TTC549 (cell line): ENCODE results near the gene KCND3.

Source experiments
- FAIRE-seq: peaks from 2 replicates; lab custom pipeline; 2012; peaks lifted over from hg19 to GRCh38; lab: Jason Lieb, UNC

Gene KCND3

DNA sequence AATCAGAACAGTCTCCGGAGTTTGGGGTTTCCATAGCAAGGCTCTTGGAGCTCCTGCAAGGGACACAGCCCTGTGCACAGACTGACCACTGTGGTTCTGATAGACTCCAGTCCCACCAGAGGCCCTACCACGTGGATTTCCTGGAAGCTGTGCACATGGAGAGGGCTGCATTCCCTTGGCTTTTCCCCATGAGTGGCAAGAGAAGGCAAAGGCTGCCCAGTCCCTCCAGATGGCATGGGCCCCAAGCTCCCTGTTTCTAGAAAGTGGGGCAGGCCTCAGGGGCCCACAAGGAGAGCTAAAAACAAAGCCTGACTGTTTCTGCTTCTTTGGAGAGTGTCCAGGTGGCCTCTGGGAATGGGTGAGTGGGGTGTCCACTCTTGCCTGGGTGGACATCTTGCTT is 146.3 kb downstream of the KCND3 start:
- no peak for FAIRE-seq

DNA sequence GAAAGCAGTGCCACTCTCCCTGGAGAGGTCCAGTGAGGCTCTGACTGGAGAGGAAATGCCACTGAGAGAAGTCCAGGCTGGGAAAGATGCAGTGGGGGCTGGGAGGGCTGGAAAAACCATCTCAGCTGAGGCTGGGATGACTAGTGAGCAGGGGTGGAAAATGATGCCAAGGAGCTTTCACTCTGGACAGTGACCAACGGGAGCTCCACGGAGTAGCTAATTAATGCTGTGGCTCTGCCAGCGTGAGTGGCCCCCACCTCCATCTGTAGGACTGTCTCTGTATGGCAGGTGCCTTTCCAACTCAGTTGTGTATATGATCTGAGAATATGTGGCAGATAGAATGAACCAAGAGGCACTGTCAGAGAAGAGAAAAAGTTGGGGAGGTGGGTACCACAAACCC is 147.1 kb downstream of the KCND3 start:
- no peak for FAIRE-seq

DNA sequence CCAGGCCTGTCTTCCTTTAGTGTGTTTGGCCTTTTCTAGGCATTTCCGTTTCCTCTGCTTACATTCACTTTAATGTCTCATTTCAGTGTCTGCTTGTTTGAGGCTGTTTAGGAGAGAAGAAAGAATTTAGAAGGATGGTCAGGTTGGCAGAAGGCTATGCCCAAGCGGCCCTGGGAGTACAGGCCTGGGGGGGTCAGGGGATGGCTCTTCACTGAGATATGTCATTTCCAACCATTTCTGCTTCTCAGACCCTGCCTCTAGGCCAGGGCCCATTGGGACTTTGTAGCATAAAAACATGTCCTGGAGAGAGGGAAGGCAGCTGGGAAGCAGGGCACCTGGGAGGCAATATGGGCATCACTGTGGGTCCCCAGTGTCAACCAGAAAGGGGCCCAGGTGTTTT is 147.7 kb downstream of the KCND3 start:
- no peak for FAIRE-seq

DNA sequence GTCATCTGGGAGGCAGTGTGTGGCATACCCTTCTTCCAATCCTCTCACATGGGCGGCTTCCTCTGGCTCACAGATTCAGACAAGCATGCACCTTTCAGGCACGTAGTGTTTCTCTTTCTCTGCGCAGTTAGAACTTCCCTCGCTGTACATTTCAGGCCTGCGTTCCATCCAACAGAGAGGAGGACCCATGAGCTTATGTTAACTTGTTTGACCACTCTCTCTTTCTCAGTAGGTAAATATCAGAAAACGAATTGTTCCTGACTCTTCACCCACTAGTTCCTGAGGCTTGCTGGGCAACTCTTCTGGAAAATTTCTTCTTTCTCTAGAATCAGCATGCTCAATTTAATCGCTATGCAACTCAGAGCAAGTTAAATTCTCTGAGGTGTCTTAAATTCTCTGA is 148.3 kb downstream of the KCND3 start:
- FAIRE-seq, result no peak

DNA sequence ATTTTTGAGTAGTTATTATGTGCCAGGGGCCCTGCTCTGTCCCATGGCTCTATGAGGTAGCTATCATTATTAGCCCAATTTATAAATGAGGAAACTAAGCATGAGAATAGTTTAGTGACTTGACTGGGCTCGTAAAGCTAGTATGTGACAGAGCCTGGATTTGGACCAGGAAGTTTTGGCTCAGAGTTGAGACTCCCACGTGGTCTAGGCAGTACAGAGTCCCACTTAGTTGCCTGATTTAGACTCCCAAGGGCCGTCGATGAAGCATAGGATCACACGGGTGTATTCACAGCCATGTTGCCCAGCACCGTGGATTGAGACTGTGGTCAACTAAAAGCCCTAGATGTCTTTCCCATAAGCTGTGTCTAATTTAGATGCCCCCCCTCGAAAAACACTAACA is 152.1 kb downstream of the KCND3 start:
- no peak for FAIRE-seq

DNA sequence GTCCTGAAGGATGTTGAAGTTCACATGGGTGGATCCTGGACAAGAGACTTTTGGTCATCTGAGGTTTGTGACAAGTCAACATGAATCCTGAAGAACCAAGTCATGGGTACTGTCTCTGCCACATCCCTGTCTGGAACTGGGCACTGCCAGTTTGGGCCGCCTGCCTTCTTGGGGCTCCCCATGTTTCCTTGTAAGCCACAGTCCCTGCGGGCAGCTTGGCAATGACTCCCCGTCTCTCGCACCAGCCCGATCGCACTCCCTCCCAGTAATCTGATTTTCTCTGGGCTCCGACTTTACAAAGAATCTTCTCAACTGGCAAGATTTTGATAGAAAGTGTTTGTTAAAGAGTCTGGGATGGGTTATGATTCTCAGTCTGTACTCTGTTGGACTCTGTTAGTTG is 153.4 kb downstream of the KCND3 start:
- no peak for FAIRE-seq

DNA sequence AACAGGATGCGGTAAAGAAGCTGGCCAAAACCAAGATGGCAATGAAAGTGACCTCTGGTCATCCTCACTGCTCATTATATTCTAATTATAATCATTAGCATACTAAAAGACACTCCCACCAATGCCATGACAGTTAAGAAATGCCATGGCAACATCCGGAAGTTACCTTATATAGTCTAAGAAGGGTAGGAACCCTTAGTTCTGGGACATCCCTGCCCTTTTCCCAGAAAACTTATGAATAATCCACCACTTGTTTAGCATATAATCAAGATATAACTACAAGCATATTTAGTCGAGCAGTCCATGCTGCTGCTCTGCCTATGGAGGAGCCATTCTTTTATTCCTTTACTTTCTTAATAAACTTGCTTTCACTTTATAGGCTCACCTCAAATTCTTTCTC is 154.0 kb downstream of the KCND3 start:
- FAIRE-seq, result no peak

DNA sequence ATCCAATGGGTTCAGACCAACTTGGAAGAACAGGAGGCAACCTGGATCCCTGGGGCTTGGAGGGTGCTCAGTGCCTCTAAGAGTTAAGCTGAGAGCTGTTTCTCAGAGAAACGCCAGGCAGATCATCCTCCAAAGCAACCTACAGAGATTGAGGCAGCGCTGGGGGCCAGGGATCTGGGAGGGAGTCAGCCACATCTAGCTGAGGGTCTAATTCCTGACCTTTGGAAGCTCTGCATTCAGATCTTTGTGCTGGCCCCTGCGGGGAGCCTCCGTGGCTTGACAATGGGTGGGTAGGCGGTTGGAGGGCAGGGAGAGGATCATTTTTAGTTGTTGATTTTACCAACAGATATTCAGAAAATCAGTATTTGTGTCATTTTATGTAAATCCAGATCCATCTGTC is 154.5 kb downstream of the KCND3 start:
- FAIRE-seq, result no peak

DNA sequence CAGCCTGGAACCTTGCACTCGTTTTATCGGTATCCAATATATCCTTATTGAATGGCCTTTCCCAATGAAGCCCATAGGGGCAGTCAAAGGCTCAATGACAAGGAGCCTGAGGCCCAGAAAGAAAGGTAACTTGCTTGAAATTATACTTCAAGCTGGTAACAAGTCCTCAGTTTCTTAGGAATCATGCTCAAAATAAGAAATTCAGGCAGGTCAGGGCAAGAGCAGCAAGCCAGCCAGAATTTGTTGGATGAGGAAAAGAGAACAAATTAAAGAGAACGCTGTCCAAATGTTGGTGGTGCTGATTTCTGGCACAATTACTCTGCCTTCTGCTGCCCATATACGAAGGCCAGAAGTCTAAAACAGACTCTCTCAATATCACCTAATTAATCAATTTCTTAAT is 156.1 kb downstream of the KCND3 start:
- FAIRE-seq, result no peak

DNA sequence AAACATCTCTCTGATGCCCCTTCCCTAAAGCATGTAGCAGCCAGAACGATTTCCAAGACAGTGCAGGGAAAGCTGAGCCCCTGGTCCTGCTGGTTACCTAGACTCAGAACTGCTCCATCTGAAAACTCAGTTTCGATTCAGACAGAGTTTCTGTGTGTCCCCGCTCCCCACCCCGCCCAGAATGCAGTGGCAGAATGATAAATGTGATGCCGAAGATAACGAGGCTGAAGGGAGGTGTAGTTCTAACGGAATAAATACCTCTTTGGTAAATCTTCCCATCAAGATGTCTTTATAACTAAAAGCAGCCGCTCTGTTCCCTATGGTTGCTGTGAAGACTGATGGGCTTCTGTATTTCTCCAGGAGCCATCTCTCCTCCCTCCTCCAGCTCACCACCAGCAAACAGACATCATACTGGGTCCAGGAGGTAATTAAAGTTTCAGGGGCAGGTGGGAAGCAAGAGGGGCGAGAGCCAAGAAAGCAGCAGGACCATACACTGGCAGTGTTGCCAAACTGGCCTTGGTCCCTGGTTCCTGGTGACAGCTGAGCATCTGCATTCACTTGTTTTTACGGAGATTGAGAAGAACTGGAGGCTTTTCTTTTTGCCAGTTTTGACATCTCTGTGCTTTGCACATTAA is 156.8 kb downstream of the KCND3 start:
- no peak for FAIRE-seq

DNA sequence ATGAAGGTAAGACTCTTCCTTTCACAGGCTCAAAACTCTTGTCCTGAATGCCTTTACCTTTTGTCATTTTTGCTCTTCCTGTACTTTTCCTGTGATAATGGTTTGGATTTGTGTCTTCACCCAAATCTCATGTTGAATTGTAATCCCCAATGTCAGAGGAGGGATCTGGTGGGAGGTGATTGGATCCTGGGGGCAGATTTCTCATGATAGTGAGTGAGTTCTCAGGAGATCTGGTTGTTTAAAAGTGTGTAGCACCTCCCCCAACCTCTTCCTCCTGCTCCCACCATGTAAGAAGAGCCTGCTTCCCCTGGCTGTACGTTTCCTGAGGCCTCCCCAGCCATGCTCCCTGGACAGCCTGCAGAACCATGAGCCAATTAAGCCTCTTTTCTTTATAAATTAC is 158.3 kb downstream of the KCND3 start:
- FAIRE-seq, result no peak

DNA sequence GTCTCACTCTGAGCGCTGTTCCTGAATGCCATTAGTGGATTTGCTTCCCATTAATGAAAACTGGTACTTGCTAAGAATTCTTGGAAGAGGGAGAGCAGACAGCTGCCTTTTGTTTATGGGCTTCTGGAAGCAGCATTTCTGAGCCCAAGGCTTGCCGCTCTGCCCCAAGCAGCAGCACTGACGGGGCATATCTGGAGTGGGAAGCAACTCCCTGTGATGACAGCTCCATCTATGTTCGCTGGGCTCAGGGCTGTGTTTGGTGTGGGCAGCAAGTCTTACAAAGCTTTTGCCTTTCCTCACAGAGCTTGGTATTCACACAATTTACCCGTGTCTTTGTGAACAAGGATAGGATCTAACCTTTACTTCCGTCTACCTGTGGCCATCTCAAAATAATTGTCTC is 161.5 kb downstream of the KCND3 start:
- FAIRE-seq, result no peak

DNA sequence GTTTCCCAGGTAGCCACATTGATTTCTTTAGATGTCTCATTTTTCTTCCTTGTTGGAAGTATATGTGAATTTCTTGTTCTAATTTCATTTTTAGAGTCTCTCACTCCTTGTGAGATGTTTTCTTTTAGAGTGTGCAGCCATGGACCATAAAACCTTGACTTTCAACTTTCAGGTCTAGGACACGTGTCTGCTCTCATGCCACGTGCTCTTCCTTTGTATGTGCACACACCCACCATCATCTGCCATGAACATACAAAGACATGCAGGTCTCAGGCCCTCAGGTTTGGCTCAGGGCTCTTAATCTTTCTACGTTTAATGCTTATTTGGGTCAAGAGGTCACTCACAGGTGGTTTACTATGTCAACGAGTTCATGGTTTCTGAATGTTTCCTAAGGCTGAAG is 163.2 kb downstream of the KCND3 start:
- no peak for FAIRE-seq

DNA sequence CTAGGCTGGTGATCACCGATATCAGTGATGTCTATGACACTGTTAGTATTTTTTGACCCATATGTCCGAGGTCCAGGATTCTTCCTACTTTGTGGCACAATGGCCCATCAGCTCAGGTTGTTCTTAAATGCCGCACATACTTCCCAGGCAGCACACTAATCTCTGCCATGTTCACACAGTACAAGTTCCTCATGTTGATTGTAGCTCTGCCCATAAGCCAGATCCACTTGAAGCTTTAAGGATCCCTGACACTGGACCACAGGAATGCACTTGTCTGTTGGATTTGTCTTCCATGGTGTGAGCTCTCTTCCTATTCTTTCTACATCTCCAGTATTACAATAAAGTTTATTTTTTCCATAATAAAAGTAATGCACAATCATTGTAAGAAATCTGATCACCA is 164.3 kb downstream of the KCND3 start:
- no peak for FAIRE-seq

DNA sequence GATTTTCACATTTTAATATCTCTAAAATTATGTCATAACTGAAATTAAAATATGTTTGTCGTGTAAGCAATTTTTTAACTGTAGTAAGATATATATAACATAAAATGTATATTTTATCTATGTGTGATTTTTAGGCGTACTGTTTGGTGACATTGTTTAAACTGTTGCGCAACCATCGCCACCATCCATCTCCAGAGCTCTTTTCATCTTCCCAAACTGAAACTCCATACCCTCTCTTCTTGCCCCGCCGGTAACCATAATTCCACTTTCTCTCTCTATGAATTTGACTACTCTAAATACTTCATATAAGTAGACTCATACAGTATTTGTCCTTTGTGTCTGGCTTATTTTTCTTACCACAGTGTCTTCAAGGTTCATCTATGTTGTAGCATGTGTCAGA is 167.3 kb downstream of the KCND3 start:
- FAIRE-seq, result no peak

DNA sequence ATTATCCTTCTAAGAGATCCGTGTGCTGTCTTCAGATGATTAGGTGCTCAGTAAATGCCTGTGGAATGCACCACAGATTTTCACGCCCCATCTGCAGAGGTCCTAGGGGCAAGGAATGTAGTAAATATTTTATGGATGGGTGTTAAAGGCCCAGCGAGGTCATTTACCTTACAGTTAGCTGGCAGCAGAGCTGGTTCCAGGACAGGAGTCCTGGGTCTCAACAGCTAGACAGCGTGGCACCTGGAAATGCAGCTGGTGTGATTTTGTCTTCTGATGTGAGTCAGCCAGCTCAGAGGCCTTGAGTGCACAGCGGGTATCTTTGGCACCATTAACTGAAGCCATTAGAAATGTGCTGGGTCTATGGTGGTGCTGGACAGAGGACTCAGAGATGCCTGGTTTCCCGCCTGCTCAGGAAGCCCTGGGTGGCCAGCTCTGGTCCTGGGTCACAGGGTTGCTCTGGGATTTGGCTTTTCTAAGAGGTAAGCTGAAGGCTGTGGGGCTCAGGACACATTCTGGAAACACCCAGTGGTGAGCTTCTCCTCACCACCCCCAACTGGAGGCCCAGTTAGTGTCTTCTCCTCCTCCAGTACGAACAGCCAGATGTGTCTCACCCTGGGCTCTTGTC is 168.2 kb downstream of the KCND3 start:
- no peak for FAIRE-seq

DNA sequence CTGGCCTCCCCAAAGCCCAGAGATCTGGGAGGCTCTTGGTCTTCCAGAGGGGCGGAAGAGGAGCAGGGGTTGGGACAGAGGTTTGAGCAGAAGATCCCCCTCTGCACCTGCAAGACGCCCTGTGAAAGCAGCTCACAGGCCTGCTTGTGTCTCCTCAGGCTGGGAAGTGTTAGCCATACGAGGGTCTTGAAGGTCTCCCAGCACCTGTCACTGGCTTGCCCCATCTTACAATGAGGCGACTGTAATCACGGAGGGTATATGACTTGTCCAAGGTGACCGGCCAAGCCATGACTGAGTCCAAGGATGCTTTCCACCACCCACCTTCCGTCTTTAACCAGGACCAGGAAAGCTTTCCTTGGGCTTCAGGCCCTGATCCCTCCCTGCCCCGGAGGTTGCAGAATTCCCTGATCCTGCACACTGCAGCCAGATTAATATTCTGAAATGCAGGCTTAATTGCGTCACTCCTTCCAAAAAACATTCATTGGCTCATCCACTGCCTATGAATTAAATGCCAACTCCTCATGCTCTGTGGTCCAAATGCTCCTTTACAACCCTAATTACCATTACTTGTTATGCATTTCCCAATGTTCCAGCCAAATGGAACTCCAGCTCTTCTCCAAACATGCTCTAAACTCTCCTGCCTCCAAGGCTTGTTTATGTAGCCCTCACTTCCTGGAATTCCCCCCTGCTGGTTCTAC is 169.8 kb downstream of the KCND3 start:
- no peak for FAIRE-seq

DNA sequence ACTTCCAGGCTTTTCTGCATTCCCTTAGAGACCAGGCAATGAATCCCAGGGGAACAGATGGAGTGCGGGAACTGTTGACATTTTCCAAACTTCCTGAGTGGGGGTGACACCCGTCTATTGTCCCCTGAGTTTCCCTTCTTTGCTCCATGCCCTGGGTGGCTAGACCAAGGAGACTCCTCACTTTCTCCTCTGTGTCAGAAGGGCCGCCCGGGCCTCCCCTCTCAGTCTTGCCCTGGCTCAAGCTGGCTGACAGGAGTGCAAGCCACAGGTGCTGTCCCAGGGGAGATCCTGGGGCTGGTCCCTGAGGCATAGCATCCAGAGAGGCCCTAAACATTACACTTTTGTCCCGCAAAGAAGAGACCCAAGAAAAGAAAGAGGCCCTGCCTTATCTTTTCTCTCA is 170.9 kb downstream of the KCND3 start:
- FAIRE-seq, result no peak

DNA sequence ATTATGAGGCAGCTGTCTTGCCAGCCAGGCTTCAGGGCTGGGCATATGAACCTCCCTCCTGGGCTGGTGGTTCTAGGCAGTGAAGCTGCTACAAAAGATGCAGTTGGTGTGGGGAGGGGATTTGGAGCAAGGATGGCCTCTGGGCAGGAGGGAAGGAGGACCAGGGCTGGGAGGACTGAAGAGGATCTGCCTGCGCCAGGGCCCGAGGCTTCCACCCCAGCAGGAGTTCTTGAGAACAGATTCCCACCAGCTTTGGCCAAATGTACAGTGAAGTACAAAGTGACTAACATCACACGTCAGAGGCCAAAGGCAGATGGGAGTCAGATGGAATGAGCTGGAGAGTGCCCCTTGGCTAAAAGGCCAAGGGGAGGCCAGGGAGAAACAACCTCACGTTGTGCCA is 171.4 kb downstream of the KCND3 start:
- FAIRE-seq, result no peak

DNA sequence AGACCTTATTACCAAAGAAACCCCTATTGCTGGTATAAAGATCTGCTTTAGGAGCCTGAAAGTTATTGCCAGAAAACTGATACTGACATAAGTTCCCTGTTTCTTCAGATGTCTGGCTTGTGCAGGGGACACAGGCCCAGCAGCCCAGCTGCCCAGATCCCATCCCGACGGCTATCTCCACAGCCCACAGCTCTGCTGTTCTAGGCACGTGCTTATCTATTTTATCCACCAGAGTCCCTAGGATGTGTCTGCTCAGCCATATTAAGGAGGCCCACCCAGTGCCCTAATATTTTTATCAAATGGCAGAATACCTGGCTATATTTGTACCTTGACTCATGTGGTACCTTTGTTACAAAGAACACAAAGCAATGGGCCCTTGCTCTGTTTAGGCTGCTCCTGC is 174.8 kb downstream of the KCND3 start:
- no peak for FAIRE-seq

DNA sequence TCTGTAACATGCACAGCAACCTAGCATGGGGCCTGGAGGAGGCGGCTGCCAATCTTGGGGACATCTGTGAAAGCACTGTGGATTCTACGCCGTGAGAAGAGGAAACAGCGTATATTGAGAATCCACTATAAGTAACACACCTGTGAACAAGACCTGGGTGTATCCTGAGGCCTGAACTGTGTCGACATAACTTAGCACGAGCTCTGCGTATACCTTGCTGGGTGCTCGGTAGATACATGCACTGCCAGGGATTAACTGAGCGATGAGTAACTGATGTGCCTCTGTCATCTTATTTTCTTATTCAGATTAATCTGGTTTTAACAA is 175.2 kb downstream of the KCND3 start:
- no peak for FAIRE-seq

DNA sequence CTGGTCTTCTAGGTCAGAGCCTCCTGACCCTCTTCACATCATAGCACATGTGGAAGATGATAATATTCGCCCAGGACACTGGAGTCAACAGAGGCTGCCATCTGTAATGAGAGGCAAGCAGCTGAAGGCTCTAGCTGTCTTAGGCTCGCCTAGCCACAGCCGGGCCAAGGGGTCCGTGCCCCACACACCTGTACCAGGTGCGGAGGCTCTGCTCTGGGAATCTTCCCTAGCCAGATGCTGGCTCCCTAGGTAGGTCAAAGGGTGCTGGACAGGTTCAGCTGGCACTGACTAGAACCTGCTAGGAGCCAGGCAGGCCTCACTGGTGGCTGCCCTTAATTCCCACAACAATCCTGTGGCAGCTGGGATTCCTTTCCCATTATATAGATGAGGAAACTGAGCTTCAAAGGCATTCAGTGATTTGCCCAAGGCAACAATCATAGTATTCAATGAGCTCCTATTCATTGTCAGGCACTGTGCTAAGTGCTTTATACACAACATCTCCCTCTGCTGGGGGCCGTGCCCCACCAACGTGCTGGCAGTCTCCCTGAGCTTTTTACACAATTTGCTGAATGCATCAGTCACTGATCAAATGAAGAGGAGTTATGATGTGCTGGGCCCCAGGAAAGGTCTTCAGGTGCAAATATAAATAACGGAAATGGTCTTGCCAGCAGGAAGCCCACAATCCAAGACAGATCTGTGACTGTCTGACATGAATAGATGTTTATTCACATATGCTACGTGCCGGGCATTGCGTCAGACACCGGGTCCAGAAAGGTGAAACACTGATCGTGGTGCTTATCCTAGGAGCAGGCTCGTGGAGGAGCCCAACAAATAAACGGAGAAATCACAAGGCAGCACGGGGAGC is 175.8 kb downstream of the KCND3 start:
- no peak for FAIRE-seq

DNA sequence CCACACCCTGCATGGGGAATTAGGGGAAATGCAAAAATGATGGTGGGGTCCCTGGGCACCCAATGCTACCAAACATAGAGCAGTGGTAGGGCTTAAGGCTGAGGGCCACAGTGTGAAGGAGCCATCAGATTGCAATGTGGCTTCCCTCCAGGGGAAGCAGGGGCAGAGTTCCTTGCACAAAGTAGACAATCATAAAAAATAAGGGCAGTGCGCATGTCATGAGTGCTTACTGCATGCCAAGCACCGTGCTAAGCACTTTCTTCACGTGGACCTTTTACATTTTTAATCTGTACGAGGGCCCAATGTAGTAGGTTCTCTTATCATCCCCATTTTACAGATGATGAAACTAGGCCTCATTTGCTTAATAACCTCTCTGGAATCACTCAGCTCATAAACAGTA is 177.2 kb downstream of the KCND3 start:
- no peak for FAIRE-seq
